B cell (primary cell): ENCODE data around the gene KRT72. TPM values are rescaled to one million over a fixed set of nuclear protein-coding genes. Genes with fewer than 3 reads are reported as not detected.

Experiments
- ATAC-seq: fragments of 200-7000 bp; cut with Tn5 transposase; one replicate; pipeline ENCODE4 v1.10.0; 2021; ENCODE audit warnings: low read depth, mild to moderate bottlenecking, moderate number of reproducible peaks, moderate library complexity
- CTCF ChIA-PET: fragments of 350-600 bp; sonication (Branson Sonifier 250); formaldehyde crosslinking; loops from one replicate; lab custom pipeline; 2021; ENCODE audit warnings: antibody characterized with exemption, inconsistent platforms; lab: Charles Lee
- POLR2A ChIA-PET: fragments of 350-600 bp; sonication (Branson Sonifier 250); formaldehyde crosslinking; loops from one replicate; lab custom pipeline; 2021; ENCODE audit warnings: antibody characterized with exemption; lab: Charles Lee
- DNase-seq: peaks from one replicate; pipeline ENCODE4 v3.0.0; 2013
- H2AFZ ChIP-seq: 2 replicates; pipeline ENCODE4 v1.6.1; 2012; ENCODE audit warnings: mild to moderate bottlenecking, low read depth, low read length; ENCODE audit not compliant: insufficient read depth, poor library complexity, severe bottlenecking
- H3K27ac ChIP-seq, 2 donors: 1 replicate in 1 of 2; 2 replicates in 1 of 2; pipeline ENCODE4 v1.5.1; 2012 to 2013; ENCODE audit warnings: low read length in 2 of 2, mild to moderate bottlenecking in 2 of 2, moderate library complexity in 1 of 2
- H3K27me3 ChIP-seq, 4 experiments: fragments of 200-600 bp in 1 of 4; sonication (generic) in 1 of 4; replicated peaks in 1 of 4; 1 replicate in 2 of 4; 2 replicates in 2 of 4; pipeline versions ENCODE4 v1.6.1 to v1.7.0; 2013 to 2016; ENCODE audit warnings: low read length in 3 of 4, mild to moderate bottlenecking in 2 of 4, mixed read lengths in 1 of 4, moderate library complexity in 1 of 4; ENCODE audit not compliant: insufficient read depth in 4 of 4, control insufficient read depth in 3 of 4; ENCODE audit errors: control extremely low read depth in 1 of 4
- H3K36me3 ChIP-seq, 2 experiments: replicated peaks in 1 of 2; 1 replicate in 1 of 2; 2 replicates in 1 of 2; pipeline versions ENCODE4 v1.6.1 to v1.7.1; 2013; ENCODE audit warnings: low read length in 1 of 2; ENCODE audit not compliant: insufficient read depth in 2 of 2, control insufficient read depth in 1 of 2; ENCODE audit errors: control extremely low read depth in 1 of 2, extremely low read depth in 1 of 2
- H3K4me1 ChIP-seq, 2 donors: fragments of 200-600 bp in 1 of 2; sonication (generic) in 1 of 2; 1 replicate in 1 of 2; 2 replicates in 1 of 2; pipeline versions ENCODE4 v1.5.1 to v1.6.1; 2013 to 2017; ENCODE audit warnings: low read length in 2 of 2; ENCODE audit not compliant: control insufficient read depth in 2 of 2, insufficient read depth in 2 of 2
- H3K4me2 ChIP-seq: replicated peaks from 2 replicates; pipeline ENCODE3; 2012; ENCODE audit warnings: mild to moderate bottlenecking, low read depth, low read length; ENCODE audit not compliant: poor library complexity, severe bottlenecking
- H3K4me3 ChIP-seq, 5 experiments: fragments of 200-600 bp in 1 of 5; sonication (generic) in 1 of 5; 1 replicate in 3 of 5; 2 replicates in 2 of 5; pipeline versions ENCODE4 v1.5.1 to v1.7.0; 2011 to 2016; ENCODE audit warnings: low read length in 4 of 5, mild to moderate bottlenecking in 4 of 5, low read depth in 2 of 5, control low read depth in 1 of 5, moderate library complexity in 1 of 5; ENCODE audit not compliant: insufficient read depth in 1 of 5; ENCODE audit errors: control extremely low read depth in 1 of 5, extremely low read depth in 1 of 5
- H3K79me2 ChIP-seq: fragments of 200-600 bp; sonication (generic); one replicate; pipeline ENCODE4 v1.6.0; 2016; ENCODE audit warnings: low read length; ENCODE audit not compliant: control insufficient read depth, insufficient read depth
- H3K9ac ChIP-seq: fragments of 200-600 bp; sonication (generic); 2 replicates; pipeline ENCODE4 v1.6.1; 2017; ENCODE audit warnings: mild to moderate bottlenecking, low read length, moderate library complexity
- H3K9me3 ChIP-seq, 3 donors: one replicate each; pipeline versions ENCODE4 v1.6.1 to v1.7.1; 2013; ENCODE audit warnings: low read length in 2 of 3; ENCODE audit not compliant: control insufficient read depth in 2 of 3, insufficient read depth in 1 of 3; ENCODE audit errors: control extremely low read depth in 1 of 3
- H4K20me1 ChIP-seq: 2 replicates; pipeline ENCODE4 v1.6.0; 2012; ENCODE audit warnings: mild to moderate bottlenecking, low read length; ENCODE audit not compliant: insufficient read depth, control insufficient read depth, poor library complexity, severe bottlenecking
- H3K27ac Mint-ChIP-seq: one replicate; pipeline ENCODE4 v1.8.0; 2021; ENCODE audit warnings: mixed read lengths
- H3K27me3 Mint-ChIP-seq: one replicate; pipeline ENCODE4 v1.8.0; 2021; ENCODE audit warnings: mixed read lengths
- H3K4me1 Mint-ChIP-seq: one replicate; pipeline ENCODE4 v1.8.0; 2021; ENCODE audit warnings: mixed read lengths
- H3K4me3 Mint-ChIP-seq: one replicate; pipeline ENCODE4 v1.8.0; 2021; ENCODE audit warnings: mixed read lengths
- H3K9me3 Mint-ChIP-seq: one replicate; pipeline ENCODE4 v1.8.0; 2022; ENCODE audit warnings: mixed read lengths; ENCODE audit not compliant: insufficient read depth
- EZH2 ChIP-seq: IDR thresholded peaks from 2 replicates; pipeline ENCODE4 v1.6.1; 2012; ENCODE audit warnings: borderline replicate concordance, low read depth, mild to moderate bottlenecking, moderate library complexity, low read length; ENCODE audit not compliant: insufficient read depth, poor library complexity, severe bottlenecking
- WGBS: methylation state at CpG from one replicate; pipeline ENCODE4 v1.1.5; 2013; ENCODE audit warnings: missing lambda C conversion rate; ENCODE audit not compliant: insufficient coverage; 5-methylcytosine and 5-hydroxymethylcytosine counted together
- intact Hi-C: fragments of 100-400 bp; cut with micrococcal nuclease; formaldehyde crosslinking; loops from one replicate; pipeline ENCODE4 v1.10.0; 2022
- polyA plus RNA-seq: library from polyadenylated mRNA; depleted of rRNA; stranded (reverse); fragments of >200 nt; gene quantifications from 2 replicates; pipeline ENCODE4 v1.2.3, GENCODE V29; 2012
- total RNA-seq, 2 donors: library from RNA; stranded (reverse); fragments of 120-200 nt in 1 of 2; gene quantifications; 1 replicate in 1 of 2; 2 replicates in 1 of 2; pipeline versions ENCODE4 v1.2.3 to v1.2.4, GENCODE V29; 2013 to 2022
- TF ChIP-seq, protein P1 (sequence below): fragments of 200-600 bp; IDR thresholded peaks from one replicate; pipeline ENCODE4 v1.8.0; 2022; ENCODE audit warnings: antibody characterized with exemption, mild to moderate bottlenecking

The KRT72 gene
- total and polyA plus RNA-seq, 2 donors (not counting 1 experiment from before 2014, with no cell fraction given), result 0.04 TPM; not detected in 1

- no peak for ATAC-seq
- CTCF ChIA-PET, result no interaction called here
- no peak for DNase-seq
Measured at GRCh38 chr12:52542157-52542556, 59.1 kb downstream of the KRT72 start.

DNA sequence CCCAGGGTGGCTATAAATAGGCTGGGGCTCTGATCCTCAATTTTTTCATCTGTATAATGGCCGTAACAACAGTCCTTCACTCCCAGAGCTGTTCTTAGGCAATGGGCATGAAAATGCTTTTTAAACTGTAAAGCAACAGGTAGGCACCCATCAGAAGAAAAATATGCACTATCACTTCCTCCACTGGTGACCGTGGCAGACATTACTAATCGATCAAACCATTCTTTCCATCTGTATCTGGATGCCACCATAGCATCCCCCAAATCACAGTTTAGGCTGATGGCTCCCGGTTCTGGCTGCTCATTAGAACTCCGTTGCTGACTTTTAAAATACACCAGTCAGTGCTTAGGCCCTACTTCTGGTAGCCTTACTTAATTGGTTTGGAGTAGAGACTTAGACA is 59.6 kb downstream of the KRT72 start:
- intact Hi-C loops, result no loop called here
- Histone ChIP-seq H3K4me1 (no peaks in the 10 kb centered on the region), H3K36me3 (no peaks in the 10 kb centered on the region), H3K79me2 (no peaks in the 10 kb centered on the region), H3K27ac (no peak overlapping the region), H3K9ac (no peak overlapping the region), H3K27me3 (peaks cover 0 to 5% (median 0%) of the 10 kb centered on the region in 4 experiments), H3K4me2 (no peak overlapping the region), H3K4me3 (no peak overlapping the region), H2AFZ (no peak overlapping the region), H3K9me3 (peaks cover 0 to 6% (median 0%) of the 10 kb centered on the region in 3 donors), H4K20me1 (no peaks in the 10 kb centered on the region)
- POLR2A ChIA-PET, result no interaction called here
- Mint-ChIP-seq H3K27me3 (peaks cover 16% of the 10 kb centered on the region), H3K4me1 (no peaks in the 10 kb centered on the region), H3K27ac (no peak overlapping the region), H3K4me3 (no peak overlapping the region), H3K9me3 (no peaks in the 10 kb centered on the region)
- TF ChIP-seq, protein P1, sequence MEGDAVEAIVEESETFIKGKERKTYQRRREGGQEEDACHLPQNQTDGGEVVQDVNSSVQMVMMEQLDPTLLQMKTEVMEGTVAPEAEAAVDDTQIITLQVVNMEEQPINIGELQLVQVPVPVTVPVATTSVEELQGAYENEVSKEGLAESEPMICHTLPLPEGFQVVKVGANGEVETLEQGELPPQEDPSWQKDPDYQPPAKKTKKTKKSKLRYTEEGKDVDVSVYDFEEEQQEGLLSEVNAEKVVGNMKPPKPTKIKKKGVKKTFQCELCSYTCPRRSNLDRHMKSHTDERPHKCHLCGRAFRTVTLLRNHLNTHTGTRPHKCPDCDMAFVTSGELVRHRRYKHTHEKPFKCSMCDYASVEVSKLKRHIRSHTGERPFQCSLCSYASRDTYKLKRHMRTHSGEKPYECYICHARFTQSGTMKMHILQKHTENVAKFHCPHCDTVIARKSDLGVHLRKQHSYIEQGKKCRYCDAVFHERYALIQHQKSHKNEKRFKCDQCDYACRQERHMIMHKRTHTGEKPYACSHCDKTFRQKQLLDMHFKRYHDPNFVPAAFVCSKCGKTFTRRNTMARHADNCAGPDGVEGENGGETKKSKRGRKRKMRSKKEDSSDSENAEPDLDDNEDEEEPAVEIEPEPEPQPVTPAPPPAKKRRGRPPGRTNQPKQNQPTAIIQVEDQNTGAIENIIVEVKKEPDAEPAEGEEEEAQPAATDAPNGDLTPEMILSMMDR, result no peak
- no peak for TF ChIP-seq EZH2
- WGBS, result 100% methylated on average over 2 of the region's 5 CpGs
- DNase-seq (no peak), ATAC-seq (no peak)
- CTCF ChIA-PET, result no interaction called here

More at GRCh38 chr12:52542157-52542556, 59.1 kb downstream of the KRT72 start:
- no peak overlapping the region for H3K4me3 Mint-ChIP-seq
- Histone ChIP-seq H3K27ac (no peak overlapping the region), H3K27me3 (peaks cover 0 to 4% (median 0%) of the 10 kb centered on the region in 4 experiments), H3K79me2 (no peaks in the 10 kb centered on the region), H3K4me2 (no peak overlapping the region), H4K20me1 (no peaks in the 10 kb centered on the region), H3K4me1 (no peaks in the 10 kb centered on the region), H2AFZ (no peak overlapping the region), H3K9ac (no peak overlapping the region), H3K36me3 (no peaks in the 10 kb centered on the region), H3K4me3 (no peak overlapping the region), H3K9me3 (peaks cover 0 to 6% (median 0%) of the 10 kb centered on the region in 3 donors)
- intact Hi-C loops, result no loop called here
- TF ChIP-seq, protein P1, result no peak
- no peak for TF ChIP-seq EZH2
- no peaks in the 10 kb centered on the region for H3K9me3 Mint-ChIP-seq
- H3K4me1 Mint-ChIP-seq, result no peaks in the 10 kb centered on the region
- H3K27me3 Mint-ChIP-seq, result peaks cover 12% of the 10 kb centered on the region
- no peak overlapping the region for H3K27ac Mint-ChIP-seq
- POLR2A ChIA-PET, result no interaction called here
